Activated CD8-positive, alpha-beta memory T cell treated with anti-CD3 and anti-CD28 coated beads for 1 hour (primary cell): ENCODE measurements around the gene RFX4.

Source experiments
- DNase-seq, 2 donors: peaks; one replicate each; pipeline ENCODE4 v3.0.0-alpha.2; 2020; ENCODE audit warnings: low read depth in 1 of 2; ENCODE audit errors: extremely low read depth in 1 of 2

RFX4 gene

DNA sequence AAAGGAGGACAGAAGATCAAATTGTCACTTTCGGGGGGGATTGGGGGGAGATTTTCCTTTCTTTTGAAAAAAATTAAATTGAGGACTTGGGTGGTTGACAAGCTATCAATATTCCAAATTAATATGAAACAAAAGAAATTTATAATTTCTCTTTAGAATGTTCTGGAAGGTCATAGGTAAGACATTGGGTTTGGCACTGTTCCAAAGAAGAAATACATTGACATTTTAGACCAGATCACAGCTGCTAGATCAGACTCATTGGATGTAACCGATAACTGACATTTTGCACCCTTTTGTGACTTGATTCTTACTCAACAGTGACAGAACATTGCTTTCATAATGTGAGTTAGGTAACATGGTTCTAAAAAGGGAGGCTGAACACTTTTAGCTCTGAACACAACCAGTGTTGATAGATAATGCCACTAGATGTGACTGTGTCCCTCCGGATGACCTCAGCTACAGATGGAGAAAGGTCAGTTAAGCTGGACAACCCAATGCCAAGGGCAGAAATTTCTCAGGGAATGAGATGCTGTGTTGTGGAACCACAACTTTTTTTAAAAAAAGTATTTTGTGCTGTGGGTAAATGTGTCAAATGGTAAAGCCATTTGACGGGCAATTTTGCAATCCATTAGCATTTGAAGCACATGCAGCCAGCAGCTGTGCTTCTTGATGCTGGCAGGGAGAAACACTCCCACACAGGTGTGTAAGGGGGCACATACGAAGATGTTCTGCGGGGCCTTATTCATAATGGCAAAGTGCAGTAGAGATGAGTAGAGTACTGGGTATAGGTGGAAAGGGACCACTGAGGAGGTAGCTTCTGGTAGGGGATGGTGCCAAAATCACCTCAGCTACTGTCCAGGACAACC lies 62.9 kb downstream of the RFX4 start:
- no peak for DNase-seq

DNA sequence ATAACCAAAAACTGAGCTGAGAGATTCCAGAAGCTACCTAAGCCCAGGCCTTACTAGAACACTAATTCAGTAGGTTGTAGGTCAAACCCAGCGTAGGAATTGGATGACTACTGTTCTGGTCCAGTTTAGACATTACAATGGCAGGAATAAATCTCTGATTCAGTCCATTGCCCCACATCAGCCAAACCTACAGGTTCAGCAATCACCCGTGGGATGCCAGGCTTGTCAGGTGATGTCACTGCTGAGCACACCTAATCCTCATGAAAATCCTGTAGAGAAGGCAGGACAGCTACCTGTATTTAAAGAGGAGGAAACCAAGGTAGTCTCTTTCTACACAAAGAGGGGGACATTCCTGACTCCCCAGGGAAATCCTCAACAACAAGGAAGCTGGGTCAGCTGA lies 63.7 kb downstream of the RFX4 start:
- DNase-seq = no peak

DNA sequence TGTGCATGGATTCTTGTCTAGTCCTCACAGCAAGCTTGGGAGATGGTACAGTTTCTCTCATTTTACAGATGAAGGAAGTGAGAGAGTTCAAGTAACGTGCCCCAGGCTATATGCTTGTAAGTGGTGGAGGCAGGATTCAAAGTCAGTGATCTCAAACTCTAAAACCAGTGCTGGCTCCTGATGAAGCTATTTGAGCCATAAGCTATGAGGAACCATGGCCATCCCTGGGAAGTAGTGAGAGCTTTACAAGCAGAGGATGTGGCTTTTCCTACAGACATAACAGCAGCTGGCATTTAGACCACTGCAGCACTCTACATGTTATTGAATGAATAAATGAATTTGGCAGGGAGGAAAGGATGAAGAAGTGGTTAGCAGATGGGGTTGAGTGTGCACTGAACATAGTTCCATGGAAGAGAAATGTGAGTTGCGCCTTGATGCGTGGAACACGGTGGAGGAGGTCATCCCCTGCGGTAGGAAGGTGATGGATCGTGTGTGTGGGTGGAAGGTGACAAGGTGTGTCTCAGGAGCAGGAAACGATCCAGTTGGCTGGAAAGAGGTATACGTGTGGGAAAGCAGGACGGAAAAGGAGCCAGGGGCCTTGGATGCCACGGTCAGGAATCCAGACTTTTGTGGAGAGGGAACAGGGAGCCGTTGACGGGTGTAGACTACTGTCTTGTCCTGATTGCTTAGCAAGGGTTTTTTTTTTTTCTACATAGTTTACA lies 65.2 kb downstream of the RFX4 start:
- no peak for DNase-seq

DNA sequence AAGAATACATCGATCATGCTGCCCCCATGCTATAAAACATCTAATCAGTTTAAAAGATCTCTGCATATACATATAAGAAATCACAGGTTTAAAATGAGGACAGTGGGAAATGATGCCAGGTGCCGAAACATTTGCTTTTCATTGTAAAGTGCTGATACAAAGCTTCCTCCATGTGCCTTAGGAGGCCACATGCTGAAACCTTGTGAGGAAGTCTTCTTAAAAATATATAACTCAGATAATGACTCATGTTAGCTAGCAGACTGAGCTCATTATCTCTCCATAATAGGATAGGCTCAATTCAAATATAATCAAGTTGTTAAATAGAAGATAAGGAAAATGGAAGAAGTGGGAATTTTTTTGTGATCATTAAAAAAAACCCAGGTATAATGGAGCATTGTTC lies 65.9 kb downstream of the RFX4 start:
- DNase-seq = no peak

DNA sequence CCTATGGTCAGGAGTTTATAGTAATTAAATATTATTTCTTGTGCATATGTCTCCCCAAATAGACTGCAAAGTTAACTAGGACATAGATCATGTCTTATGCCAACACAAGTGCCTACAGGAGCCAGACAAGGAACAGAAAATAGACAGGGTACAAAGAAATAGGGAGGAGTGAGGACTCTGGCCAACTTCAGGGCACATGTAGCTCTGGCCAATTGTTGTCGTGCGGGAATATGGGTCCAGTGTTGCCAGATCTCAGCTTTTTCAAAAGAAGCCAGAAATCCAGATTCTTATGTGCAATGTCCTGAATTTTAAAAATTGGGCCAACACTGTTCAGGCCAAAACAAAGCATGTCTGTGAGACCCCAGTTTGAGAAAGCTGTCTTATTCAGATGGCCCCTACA lies 68.7 kb downstream of the RFX4 start:
- DNase-seq = no peak

DNA sequence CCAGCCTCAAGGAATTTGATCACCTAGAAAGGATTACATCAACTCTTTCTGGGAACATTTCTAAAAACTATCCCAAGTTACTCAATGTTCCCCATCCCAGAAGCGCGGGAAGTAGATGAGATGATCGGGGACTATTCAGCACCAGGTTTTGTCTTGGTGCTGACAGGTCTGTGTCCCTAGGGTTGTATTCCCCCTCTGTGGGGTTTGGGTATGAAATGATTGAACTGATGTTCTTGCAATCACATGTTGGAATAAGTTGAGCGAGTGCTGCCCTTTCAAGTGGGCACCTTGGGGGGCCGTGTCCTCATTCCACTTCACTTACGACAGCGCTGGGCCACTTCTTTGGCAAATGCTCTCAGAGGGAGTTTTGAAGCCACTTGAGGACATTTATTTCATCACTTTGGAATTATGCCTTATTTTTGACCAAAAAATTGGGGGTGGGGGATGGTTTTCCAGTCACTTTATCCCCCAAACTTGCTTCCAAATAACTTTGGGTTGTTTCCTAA lies 69.8 kb downstream of the RFX4 start:
- no peak for DNase-seq

DNA sequence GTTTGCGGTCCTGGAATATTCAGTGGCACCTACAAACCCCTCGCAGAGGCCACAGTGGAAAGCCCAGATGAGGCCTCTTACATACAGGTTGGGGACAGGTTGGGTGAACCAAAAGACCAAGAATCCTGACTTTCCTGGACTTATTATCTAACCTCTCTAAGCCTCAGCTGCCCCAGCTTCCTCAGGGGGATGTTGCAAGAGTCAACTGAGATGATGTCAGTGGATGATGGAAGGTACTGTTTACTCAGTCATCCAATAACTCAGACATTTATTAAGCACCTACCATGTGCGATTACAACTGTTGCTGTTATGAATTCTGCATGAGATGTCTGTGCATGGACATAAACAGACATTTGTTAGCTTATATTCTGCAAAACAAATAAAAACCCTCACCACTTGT lies 72.8 kb downstream of the RFX4 start:
- DNase-seq = no peak

DNA sequence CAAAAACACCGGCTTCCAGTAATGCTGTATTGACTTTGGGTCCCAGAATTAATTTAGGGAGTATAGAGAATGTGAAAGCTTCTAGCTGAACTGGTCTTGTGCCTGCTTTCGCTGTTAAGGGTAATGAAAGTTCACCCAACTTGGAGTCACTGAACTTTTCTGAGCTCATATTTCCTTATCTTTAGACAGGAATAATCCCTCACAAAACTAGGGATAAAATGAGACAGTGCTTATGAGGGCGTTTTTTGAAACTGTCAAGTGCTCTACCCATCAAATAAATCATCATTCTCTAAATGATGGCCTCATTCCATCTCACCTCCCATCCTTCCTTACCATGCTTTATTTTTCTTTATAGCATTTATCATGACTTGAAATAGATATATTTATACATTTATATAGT lies 74.7 kb downstream of the RFX4 start:
- DNase-seq = no peak

DNA sequence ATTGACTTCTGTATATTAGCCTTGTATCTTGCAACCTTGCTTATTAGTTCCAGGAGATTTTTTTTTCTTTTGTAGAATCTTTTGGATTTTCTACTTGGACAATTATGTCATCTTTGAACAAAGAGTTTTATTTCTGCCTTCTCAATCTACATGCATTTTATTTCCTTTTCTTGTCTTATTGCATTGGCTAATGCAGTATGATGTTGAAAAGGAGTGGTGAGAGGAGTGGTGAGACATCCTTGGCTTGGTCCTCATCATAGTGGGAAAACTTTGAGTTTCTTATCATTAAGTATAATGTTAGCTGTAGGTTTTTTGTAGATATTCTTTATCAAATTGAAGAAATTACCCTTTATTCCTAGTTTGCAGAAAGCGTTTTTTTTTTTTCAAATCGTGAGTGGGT lies 80.6 kb downstream of the RFX4 start:
- DNase-seq = no peak

DNA sequence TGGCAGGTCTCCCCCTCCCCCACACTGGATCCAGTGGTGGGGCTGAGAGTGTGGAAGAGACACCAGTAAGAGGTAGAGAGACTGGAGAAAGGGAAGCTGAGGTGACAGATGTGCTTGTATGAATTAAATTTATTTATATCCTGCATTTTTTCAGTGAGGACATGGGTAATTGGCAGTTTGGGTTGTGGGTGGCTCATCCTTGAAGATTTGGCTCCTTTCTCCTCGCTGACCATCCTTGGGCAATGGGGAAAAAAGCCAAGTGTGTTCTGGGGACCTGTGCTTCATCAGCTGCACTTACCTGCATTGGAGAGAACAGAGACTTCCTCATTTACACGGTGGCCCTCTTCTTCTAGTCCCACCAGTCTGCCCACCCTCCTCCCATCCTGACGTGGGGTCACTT lies 86.4 kb downstream of the RFX4 start:
- DNase-seq = no peak

DNA sequence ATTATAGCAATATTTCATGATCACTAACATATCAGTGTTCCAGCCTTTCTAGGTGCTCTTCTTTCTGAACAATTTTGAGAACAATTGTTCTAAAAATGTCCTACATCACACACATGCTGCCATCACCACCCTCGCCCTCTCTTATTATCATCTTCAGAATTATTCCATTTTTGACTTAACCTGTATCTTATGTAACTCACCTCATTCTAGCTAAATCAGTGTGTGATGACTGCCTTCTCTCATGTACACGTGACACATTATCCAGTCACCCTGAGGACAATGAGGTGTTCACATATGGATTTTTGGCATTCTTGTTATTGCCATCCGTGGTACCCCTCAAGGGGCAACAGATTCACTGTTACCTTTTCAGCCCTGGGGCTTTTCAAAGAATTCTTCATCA lies 87.3 kb downstream of the RFX4 start:
- DNase-seq = no peak

DNA sequence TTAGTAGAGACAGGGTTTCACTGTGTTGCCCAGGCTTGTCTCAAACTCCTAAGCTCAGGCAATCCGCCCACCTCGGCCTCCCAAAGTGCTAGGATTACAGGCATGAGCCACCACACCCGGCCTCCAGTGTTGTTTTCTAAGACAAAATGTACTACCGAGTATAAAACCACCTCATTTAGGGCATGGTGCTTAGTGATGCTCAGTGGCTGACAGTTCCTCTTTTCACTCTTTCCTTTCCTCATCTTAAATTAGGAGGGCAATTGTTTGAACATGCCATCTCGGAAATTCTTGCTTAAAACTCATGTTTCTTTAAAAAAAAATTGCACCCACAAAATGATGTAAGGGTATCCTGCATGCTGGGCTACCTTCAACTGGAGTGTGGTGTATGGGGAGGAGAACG lies 89.0 kb downstream of the RFX4 start:
- DNase-seq = no peak

DNA sequence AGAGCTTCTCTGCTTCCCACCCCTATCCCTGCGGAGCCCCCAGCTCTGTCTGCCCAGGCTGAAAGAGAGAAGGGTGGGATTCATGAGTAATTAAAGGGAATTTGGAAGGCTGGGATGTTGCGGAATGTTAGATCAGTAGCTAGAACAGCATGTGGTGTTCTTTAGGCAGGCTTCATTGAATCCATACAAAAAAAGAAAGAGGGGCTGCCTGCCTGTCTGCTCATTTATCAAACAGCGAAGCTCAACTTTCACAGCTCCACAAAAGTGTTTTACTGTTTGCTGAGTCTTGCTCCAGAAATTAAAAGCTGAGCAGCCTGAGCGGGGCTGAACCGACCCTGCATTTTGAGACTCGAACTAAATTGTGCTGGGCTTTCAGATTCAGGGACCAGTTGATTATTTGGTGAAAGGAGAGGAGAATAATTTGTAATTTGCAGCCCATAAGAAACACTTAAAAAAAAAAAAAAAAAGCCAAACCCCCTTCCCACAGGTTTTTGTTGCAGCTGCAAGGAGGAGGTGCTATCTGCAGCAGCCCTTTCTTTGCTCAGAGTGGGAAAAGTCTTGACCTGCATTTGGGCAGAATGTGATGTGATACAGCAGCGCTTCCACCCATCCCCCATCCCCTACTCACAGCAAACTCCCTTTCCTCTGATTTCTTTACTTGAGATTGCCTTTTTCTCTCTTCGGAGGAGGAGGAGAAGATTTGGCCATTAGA lies 89.7 kb downstream of the RFX4 start:
- no peak for DNase-seq

DNA sequence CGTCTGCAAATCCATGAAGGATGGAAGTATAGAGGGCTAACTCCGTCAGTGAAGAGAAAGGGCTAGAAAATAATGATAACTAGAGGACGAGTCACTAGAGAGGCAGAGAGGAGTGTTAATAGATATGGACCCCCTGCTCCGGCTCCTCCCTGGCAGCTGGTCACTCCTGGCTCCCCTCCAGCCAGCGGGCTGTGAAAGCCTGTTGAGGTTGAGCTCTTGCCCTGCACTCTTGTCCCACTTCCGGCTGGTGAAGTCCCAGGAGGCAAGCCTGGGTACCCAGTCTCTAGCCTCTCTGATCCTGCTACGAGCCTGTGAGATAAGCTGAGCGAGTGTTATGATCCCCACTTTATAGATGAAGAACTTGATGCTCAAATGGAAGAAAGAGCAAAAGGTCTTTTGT lies 90.3 kb downstream of the RFX4 start:
- no peak for DNase-seq

DNA sequence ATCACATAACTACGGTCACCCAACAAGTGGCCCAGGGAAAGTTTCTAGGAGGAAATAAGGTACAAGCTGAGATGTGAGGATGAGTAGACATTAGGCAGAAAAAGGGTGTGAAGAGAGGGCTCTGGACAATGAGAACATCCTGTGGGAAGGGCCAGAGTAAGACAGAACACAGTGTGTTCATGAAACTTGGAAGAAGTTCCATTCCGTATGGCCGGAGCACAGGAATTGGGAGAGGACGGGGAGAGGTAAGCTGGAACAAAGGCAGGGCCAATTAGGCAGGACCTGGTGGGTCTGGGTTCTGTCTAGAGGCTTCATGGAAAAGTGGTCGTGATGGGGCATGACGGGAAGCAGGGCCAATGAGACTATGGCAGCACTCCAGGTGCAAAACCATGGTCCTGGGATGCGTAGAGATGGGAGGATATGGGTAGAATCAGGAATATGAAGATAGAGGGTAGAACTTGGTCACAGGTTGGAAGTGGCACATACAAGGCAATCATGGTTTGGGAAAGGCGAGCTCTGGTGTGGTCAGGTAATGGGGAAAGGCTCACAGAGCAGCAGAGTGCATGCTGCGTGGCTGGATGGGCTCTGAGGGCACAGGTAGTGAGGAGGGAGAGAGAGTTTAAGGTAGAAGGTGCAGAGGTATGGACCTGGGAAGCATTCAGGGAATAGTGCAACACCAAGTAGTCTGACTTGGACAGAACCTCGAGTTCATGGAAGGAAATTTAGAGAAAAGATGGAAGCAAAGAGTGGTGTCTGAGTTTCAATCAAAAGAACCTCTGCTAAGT lies 93.0 kb downstream of the RFX4 start:
- no peak for DNase-seq

DNA sequence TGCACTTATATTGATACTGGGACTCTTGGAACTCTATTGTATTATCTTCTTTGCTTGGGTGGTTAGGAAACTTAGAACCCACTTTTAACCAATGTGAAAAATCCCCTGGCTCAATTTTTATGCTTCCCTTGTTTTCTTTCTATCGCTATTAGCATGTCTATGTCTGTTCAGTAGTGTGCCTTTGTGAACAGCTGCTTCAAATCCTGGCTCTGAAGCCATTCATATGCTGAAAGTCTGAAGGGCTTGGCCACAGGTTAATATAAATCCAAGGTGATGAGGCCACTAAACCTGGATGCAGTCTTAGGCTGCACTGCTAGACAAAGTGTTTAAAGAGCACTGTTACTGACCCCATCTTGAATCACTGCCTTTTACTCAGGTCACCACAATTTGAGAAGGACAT lies 96.8 kb downstream of the RFX4 start:
- DNase-seq = no peak

DNA sequence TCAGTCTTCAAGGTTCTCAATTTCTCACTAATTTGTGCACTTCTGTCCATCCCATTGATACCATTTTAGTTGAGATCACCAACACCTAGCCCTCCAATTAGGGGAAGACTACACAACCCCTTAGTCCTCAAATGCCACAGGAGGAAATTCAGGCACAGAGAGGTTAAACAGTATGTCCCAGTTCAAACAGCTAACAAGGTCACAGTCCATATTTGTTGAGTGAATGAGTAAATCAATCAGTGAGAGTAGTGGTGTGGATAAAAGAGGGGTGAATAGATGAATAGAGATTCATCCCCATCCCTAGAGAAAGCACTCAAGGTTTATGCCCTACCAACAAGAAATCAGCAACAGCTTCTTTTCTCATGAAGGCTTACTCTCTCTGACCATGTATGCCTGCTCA lies 97.5 kb downstream of the RFX4 start:
- no peak for DNase-seq

DNA sequence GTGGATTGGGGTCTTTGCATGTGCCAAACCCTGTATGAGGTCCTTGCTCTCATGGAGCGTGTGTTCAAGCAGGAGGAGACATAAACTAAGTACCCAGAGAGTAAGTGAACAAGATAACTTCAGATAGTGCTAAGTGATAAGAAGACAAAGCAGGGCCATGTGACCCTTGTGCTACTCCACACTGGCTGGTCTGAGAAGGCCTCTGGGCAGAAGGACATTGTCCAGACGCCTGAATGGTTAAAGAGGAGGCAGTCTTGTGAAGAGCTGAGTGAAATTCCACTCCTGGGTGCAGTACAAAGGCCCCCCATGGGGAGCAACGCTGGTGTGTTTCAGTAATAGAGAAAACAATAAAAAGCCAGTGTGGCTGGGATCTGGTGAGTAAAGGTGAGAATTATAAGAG lies 98.4 kb downstream of the RFX4 start:
- DNase-seq = no peak

DNA sequence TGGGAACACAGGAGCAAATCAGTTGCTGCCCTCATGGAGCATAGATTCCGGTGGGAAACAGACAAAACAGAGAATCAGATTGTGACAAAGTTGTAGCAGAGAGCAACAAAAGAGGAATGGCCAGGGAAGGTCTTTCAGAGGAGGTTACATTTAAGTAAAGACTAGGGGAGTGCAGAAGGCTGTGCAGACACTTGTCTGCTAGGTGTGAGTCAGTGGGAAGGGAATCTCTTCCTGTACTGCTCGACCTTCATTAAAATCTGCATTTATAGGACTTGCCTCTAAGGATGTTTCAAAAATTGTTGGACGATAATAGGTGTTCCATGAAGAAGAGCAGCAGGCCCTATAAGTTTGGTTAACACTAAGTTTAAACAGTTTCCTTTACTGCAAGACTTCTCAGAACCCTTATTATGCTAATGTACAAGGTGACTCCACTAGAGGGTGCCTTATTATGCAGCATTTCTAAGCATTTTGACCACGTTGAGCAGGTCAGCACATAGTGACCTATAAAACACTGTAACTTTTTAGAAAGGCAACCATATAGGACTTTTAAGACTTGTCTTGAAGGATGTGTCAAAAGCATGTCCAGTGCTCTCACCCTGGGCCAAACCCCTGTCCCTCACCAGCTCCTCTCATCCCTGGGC lies 99.9 kb downstream of the RFX4 start:
- no peak for DNase-seq

DNA sequence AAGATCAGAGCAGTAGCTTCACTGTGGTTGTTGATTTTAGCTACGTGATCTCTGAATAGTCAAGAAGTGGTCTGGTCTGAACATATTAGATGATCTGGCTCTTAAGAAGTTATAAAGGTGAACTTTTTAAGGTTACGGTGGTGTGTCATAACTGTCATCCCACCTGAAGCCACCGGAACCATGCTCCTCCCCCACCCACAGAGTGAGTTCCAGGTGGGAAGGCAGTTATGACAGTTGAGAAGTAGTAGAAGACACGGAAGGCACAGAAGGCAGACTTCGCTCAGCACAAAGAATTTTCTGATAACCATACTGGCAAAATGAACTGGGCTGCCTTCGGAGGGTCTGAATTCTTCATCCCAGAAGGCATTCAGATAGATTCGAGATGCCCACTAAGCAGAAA lies 101.7 kb downstream of the RFX4 start:
- no peak for DNase-seq
